SK-N-MC (cell line): ENCODE data around the gene TMEM8B.
"Not testable (repeated sequence)": the region's sequence is repeated elsewhere in the genome, so short reads cannot be mapped to it uniquely, and the experiment has no call there.

Source experiments
- DNase-seq: peaks from one replicate; pipeline ENCODE4 v3.0.0-alpha.2; 2011; ENCODE audit warnings: low read depth, low spot score
- H3K27ac ChIP-seq: fragments of 200-600 bp; sonication (generic); 2 replicates; pipeline ENCODE4 v1.5.1; 2016; ENCODE audit warnings: mixed run types
- H3K36me3 ChIP-seq: fragments of 200-600 bp; sonication (generic); 2 replicates; pipeline ENCODE4 v1.6.1; 2017; ENCODE audit warnings: antibody characterized with exemption, low read length, mixed read lengths; ENCODE audit not compliant: insufficient read depth
- H3K4me3 ChIP-seq: fragments of 200-600 bp; sonication (generic); 2 replicates; pipeline ENCODE4 v1.5.1; 2016
- H3K9ac ChIP-seq: fragments of 200-600 bp; sonication (generic); 2 replicates; pipeline ENCODE4 v1.8.0; 2017; ENCODE audit warnings: mixed run types, mixed read lengths; ENCODE audit not compliant: insufficient read length
- H3K9me3 ChIP-seq: fragments of 200-600 bp; sonication (generic); 2 replicates; pipeline ENCODE4 v1.6.1; 2017; ENCODE audit warnings: low read depth, mild to moderate bottlenecking, antibody characterized with exemption, low read length, moderate library complexity, mixed read lengths
- EZH2 ChIP-seq: fragments of 200-600 bp; sonication (generic); IDR thresholded peaks from one replicate; pipeline ENCODE4 v1.6.1; 2017; ENCODE audit warnings: antibody characterized with exemption
- FOXP2 ChIP-seq: optimal IDR thresholded peaks from 2 replicates; pipeline ENCODE3; 2011; ENCODE audit warnings: mild to moderate bottlenecking, moderate library complexity; ENCODE audit not compliant: insufficient read depth; ENCODE audit errors: extremely low read length, control extremely low read depth
- POLR2AphosphoS5 ChIP-seq: IDR thresholded peaks from 2 replicates; pipeline ENCODE4 v1.6.1; 2012; ENCODE audit warnings: mild to moderate bottlenecking, low read depth, low read length, borderline replicate concordance

The TMEM8B gene

GRCh38 chr9:35872505-35872904 lies 43.5 kb downstream of the TMEM8B start:
- no peak for DNase-seq
- no peak for TF ChIP-seq EZH2
- no peak for TF ChIP-seq POLR2AphosphoS5
- no peak for TF ChIP-seq FOXP2
- no peaks in the 10 kb centered on the region for H3K36me3 ChIP-seq
- no peak overlapping the region for H3K4me3 ChIP-seq
- H3K27ac ChIP-seq: no peak overlapping the region
- no peak overlapping the region for H3K9ac ChIP-seq
- H3K9me3 ChIP-seq: peaks cover 6% of the 10 kb centered on the region; the same call in 1 of the 2 replicates

- Histone ChIP-seq H3K36me3 (no peaks in the 10 kb centered on the region), H3K9me3 (no peaks in the 10 kb centered on the region), H3K9ac (no peak overlapping the region), H3K27ac (no peak overlapping the region), H3K4me3 (no peak overlapping the region)
- DNase-seq: peak; percentile 26
- no peak for TF ChIP-seq FOXP2
- no peak for TF ChIP-seq EZH2
- no peak for TF ChIP-seq POLR2AphosphoS5
Measured at GRCh38 chr9:35882263-35882848, 53.3 kb downstream of the TMEM8B start.

DNA sequence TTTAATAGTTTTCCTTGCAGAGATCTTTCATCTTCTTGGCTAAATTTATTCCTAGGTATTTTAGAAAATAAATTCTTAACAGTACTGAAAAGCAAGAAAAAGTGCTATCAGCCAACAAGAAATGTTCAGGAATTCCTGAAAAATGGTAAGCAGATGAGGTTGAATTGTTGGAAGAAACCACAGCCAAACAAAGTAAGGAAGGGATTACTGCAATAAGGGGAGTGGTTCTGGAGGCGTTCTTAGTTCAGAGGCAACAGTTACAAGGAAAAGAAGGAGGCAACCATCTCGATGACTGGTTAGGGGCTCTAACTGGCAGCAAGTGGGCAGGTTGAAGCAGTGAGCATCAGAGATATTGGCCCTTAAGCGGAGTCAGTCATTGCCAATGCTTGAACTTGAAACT lies 54.0 kb downstream of the TMEM8B start:
- no peaks in the 10 kb centered on the region for H3K9me3 ChIP-seq
- H3K9ac ChIP-seq: no peak overlapping the region
- H3K4me3 ChIP-seq: no peak overlapping the region
- no peaks in the 10 kb centered on the region for H3K36me3 ChIP-seq
- no peak for DNase-seq
- no peak for TF ChIP-seq EZH2
- TF ChIP-seq FOXP2: no peak
- TF ChIP-seq POLR2AphosphoS5: no peak
- H3K27ac ChIP-seq: no peak overlapping the region

- H3K27ac ChIP-seq, H3K4me3 ChIP-seq, H3K9ac ChIP-seq, DNase-seq, H3K9me3 ChIP-seq, H3K36me3 ChIP-seq: not testable (repeated sequence)
Measured at GRCh38 chr9:35884908-35885307, 55.9 kb downstream of the TMEM8B start.

- H3K36me3 ChIP-seq: no peaks in the 10 kb centered on the region
- H3K27ac ChIP-seq: no peak overlapping the region
- no peaks in the 10 kb centered on the region for H3K9me3 ChIP-seq
- no peak for DNase-seq
- TF ChIP-seq POLR2AphosphoS5: no peak
- TF ChIP-seq FOXP2: no peak
- TF ChIP-seq EZH2: no peak
- no peak overlapping the region for H3K9ac ChIP-seq
- no peak overlapping the region for H3K4me3 ChIP-seq
Measured at GRCh38 chr9:35891646-35892045, 62.6 kb downstream of the TMEM8B start.

DNA sequence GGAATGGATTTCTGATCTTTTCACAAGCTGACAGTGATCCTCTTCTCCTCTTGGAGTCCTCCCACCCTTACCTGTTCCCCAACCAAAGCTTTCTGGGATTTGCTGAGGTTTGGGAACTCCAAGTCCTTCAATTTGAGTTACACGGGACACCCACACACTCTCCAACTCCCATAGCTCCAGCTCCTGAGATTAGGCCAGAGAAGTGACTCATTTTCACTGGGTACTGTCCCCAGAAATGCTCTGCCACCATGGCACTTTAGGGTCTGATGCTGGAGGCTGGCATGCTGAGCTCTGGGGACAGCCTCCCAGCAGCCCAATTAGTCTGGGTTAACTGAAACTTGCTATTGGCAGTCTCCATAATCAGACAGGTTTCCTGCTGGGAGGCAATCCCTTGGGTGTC lies 63.0 kb downstream of the TMEM8B start:
- DNase-seq: no peak
- TF ChIP-seq POLR2AphosphoS5: no peak
- no peak for TF ChIP-seq FOXP2
- no peak for TF ChIP-seq EZH2
- Histone ChIP-seq H3K4me3 (no peak overlapping the region), H3K9ac (no peak overlapping the region), H3K9me3 (no peaks in the 10 kb centered on the region), H3K36me3 (no peaks in the 10 kb centered on the region), H3K27ac (no peak overlapping the region)

DNA sequence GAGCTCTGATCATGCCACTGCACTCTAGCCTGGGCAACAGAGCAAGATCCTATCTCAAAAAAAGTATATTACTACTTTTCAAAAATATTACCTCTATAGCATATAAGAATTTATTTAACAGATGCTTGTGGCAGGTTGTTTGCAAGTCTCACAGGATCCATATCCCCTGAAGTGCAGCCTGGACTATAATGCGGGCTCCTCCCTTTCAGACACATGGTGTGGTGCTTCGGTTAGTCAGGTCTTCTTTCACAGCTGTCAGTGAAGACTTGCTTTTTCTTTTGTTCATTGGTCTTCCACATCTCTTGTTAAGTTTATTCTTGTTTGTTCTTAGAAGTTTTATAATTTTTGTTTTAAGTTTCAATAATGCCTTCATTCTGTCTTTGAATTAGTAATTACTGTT lies 67.5 kb downstream of the TMEM8B start:
- Histone ChIP-seq H3K9me3 (no peaks in the 10 kb centered on the region), H3K27ac (no peak overlapping the region), H3K9ac (no peak overlapping the region), H3K36me3 (no peaks in the 10 kb centered on the region), H3K4me3 (no peak overlapping the region)
- DNase-seq: no peak
- TF ChIP-seq FOXP2: no peak
- no peak for TF ChIP-seq POLR2AphosphoS5
- TF ChIP-seq EZH2: no peak

GRCh38 chr9:35897376-35898099 lies 68.5 kb downstream of the TMEM8B start:
- not testable (repeated sequence) for DNase-seq, H3K9ac ChIP-seq, H3K4me3 ChIP-seq, H3K36me3 ChIP-seq, H3K9me3 ChIP-seq, H3K27ac ChIP-seq

GRCh38 chr9:35898337-35898736 lies 69.3 kb downstream of the TMEM8B start:
- no peak overlapping the region for H3K27ac ChIP-seq
- DNase-seq: no peak
- no peaks in the 10 kb centered on the region for H3K36me3 ChIP-seq
- H3K9ac ChIP-seq: no peak overlapping the region
- H3K9me3 ChIP-seq: no peaks in the 10 kb centered on the region
- TF ChIP-seq EZH2 (no peak), POLR2AphosphoS5 (no peak), FOXP2 (no peak)
- no peak overlapping the region for H3K4me3 ChIP-seq
